Measurements from ENCODE around the gene THADA. TPM values are rescaled to one million over a fixed set of nuclear protein-coding genes. Genes with fewer than 3 reads are reported as not detected.
"Not testable (repeated sequence)": the region's sequence is repeated elsewhere in the genome, so short reads cannot be mapped to it uniquely, and the experiment has no call there.

Gene THADA
- polyA plus RNA-seq, 4 donors, result 32.5 to 38.4 (median 33.5) TPM

GRCh38 chr2:43292851-43293743, 302.7 kb downstream of the THADA start:
- no peak for DNase-seq (ENCODE audit: low read depth in 4 of 4, low spot score in 2 of 4)

GRCh38 chr2:43292297-43292696, 303.5 kb downstream of the THADA start:
- DNase-seq (ENCODE audit: low read depth in 4 of 4, low spot score in 2 of 4), result no peak

- no peak for DNase-seq (ENCODE audit: low read depth in 4 of 4, low spot score in 2 of 4)
Observed at GRCh38 chr2:43289331-43289730, 306.5 kb downstream of the THADA start.

- DNase-seq (ENCODE audit: low read depth in 4 of 4, low spot score in 2 of 4), result no peak
Observed at GRCh38 chr2:43288417-43289305, 307.2 kb downstream of the THADA start.

- DNase-seq (ENCODE audit: low read depth in 4 of 4, low spot score in 2 of 4), result no peak
Observed at GRCh38 chr2:43285987-43286386, 309.9 kb downstream of the THADA start.

GRCh38 chr2:43284967-43285366, 310.9 kb downstream of the THADA start:
- DNase-seq (ENCODE audit: low read depth in 4 of 4, low spot score in 2 of 4), result no peak

GRCh38 chr2:43284347-43284746, 311.5 kb downstream of the THADA start:
- DNase-seq (ENCODE audit: low read depth in 4 of 4, low spot score in 2 of 4), result not testable (repeated sequence)

GRCh38 chr2:43280994-43281393, 314.8 kb downstream of the THADA start:
- DNase-seq (ENCODE audit: low read depth in 4 of 4, low spot score in 2 of 4), result no peak

GRCh38 chr2:43279317-43279840, 316.5 kb downstream of the THADA start:
- DNase-seq (ENCODE audit: low read depth in 4 of 4, low spot score in 2 of 4), result no peak

- no peak for DNase-seq (ENCODE audit: low read depth in 4 of 4, low spot score in 2 of 4)
Observed at GRCh38 chr2:43278564-43279220, 317.1 kb downstream of the THADA start.

GRCh38 chr2:43276962-43277391, 318.9 kb downstream of the THADA start:
- no peak for DNase-seq (ENCODE audit: low read depth in 4 of 4, low spot score in 2 of 4)

GRCh38 chr2:43276266-43276941, 319.4 kb downstream of the THADA start:
- no peak for DNase-seq (ENCODE audit: low read depth in 4 of 4, low spot score in 2 of 4)

GRCh38 chr2:43274721-43275120, 321.1 kb downstream of the THADA start:
- DNase-seq (ENCODE audit: low read depth in 4 of 4, low spot score in 2 of 4), result no peak

GRCh38 chr2:43274055-43274454, 321.8 kb downstream of the THADA start:
- no peak for DNase-seq (ENCODE audit: low read depth in 4 of 4, low spot score in 2 of 4)

- DNase-seq (ENCODE audit: low read depth in 4 of 4, low spot score in 2 of 4), result no peak
Observed at GRCh38 chr2:43273529-43273928, 322.3 kb downstream of the THADA start.

GRCh38 chr2:43270930-43271615, 324.8 kb downstream of the THADA start:
- no peak for DNase-seq (ENCODE audit: low read depth in 4 of 4, low spot score in 2 of 4)

GRCh38 chr2:43270461-43270860, 325.4 kb downstream of the THADA start:
- DNase-seq (ENCODE audit: low read depth in 4 of 4, low spot score in 2 of 4), result no peak

GRCh38 chr2:43269706-43270105, 326.1 kb downstream of the THADA start:
- DNase-seq (ENCODE audit: low read depth in 4 of 4, low spot score in 2 of 4), result no peak

- no peak for DNase-seq (ENCODE audit: low read depth in 4 of 4, low spot score in 2 of 4)
Observed at GRCh38 chr2:43269074-43269572, 326.7 kb downstream of the THADA start.

Measured in left renal cortex interstitium (tissue), 4 donors.